ENCODE data around the gene MKNK1. TPM values are rescaled to one million over a fixed set of nuclear protein-coding genes. Genes with fewer than 3 reads are reported as not detected.

MKNK1 gene
- total and polyA plus RNA-seq, 8 donors: 21.2 to 182 (median 36.7) TPM

DNA sequence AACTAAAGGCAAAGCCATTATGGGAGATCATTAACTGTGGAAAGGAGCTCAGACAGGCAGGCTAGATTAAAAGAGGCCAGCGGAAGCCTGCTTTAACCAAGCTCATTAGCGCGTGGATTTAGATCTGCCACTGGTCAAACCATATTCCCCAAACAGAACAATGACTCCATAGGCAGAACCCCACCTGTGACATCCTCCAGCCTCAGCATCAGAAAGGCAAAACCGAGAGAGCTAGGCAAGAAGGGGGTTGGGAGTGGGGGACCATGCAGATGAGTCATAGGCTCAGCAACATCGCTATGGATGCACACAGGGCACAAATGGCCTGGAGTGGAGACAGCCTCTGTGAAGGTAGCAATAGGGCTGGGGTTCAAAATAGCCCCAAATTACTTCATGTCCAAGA is 20.6 kb downstream of the MKNK1 start:
- TF ChIP-seq POLR2AphosphoS5 (IDR thresholded peaks at IDR 0.05) (no peak), POLR2A (IDR thresholded peaks at IDR 0.05) (no peak), EP300 (IDR thresholded peaks at IDR 0.05) (no peak)
- TF ChIP-seq, protein P1, sequence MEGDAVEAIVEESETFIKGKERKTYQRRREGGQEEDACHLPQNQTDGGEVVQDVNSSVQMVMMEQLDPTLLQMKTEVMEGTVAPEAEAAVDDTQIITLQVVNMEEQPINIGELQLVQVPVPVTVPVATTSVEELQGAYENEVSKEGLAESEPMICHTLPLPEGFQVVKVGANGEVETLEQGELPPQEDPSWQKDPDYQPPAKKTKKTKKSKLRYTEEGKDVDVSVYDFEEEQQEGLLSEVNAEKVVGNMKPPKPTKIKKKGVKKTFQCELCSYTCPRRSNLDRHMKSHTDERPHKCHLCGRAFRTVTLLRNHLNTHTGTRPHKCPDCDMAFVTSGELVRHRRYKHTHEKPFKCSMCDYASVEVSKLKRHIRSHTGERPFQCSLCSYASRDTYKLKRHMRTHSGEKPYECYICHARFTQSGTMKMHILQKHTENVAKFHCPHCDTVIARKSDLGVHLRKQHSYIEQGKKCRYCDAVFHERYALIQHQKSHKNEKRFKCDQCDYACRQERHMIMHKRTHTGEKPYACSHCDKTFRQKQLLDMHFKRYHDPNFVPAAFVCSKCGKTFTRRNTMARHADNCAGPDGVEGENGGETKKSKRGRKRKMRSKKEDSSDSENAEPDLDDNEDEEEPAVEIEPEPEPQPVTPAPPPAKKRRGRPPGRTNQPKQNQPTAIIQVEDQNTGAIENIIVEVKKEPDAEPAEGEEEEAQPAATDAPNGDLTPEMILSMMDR (IDR thresholded peaks at IDR 0.05): no peak
- H3K27ac ChIP-seq: peak overlapping the region in 2 of 5 donors; percentile 75 to 79
- no peak overlapping the region for H3K4me3 ChIP-seq
- H3K4me1 ChIP-seq: peaks cover 0 to 20% (median 0%) of the 10 kb centered on the region in 4 donors
- no peaks in the 10 kb centered on the region for H3K9me3 ChIP-seq
- DNase-seq: no peak
- intact Hi-C loops (cut with DNase I; ENCODE audit: low total_unique reads): no loop called here
- peaks cover 40 to 94% (median 88%) of the 10 kb centered on the region in 4 donors for H3K36me3 ChIP-seq
- WGBS, 5 donors: 86 to 91% (median 89%) methylated on average over 5 of the region's 5 CpGs
- H3K27me3 ChIP-seq: no peaks in the 10 kb centered on the region

DNA sequence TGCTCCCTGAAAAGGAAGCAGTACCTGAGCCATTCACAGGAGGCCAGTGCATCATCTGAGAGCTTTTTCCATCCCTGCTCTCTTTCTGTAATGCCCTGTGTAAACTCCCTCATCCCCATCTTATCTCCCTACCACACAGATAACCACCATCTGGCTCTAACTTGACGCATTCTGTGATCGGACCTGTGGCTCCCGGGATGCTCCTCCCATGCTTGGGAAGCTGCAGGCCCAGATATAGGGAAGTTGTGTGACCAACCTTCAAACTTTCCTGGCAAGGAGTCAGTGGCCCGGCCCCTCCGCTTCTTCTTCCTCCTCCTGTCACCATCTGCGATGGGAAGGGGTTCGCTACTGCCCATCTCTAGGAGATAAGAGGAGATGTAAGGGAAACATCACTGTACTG is 21.1 kb downstream of the MKNK1 start:
- DNase-seq: no peak
- intact Hi-C loops (cut with DNase I; ENCODE audit: low total_unique reads): no loop called here

DNA sequence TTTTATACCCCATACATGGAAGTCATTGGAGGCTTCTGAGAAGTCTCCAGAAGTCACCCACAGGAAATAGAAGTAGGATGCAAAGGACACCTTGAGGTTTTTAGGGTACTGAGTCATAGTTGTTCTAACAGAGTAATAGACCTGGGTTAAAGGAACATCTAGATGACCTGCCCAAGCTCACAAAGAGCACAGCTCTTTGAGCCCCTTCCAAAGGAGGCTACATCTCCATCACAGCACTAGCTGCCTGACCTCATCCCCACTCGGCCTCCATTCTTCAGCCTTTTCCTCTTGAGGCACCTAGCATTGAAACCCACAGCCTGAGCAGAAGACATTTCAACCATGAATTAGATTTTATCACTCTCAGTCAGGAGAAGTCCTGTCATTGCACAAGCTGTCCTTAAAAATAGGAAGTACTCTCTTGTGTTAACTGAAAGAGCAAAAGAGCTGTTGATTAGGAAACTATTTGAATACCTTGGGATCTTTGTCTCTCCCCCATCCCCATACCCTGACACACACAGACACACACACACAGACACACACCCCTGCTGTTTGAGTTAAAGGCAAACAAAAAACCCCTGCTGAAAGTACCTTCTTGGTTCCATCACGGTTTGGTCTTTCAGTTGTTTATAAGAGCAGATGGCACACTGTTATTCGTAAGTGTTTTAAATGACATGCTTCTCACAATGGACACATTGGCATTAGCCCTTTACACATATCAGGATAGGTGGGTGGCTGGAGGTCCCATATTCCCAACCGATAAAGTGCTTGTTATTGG is 22.2 kb downstream of the MKNK1 start:
- Histone ChIP-seq H3K9me3 (no peaks in the 10 kb centered on the region), H3K4me1 (peaks cover 0 to 15% (median 0%) of the 10 kb centered on the region in 4 donors), H3K36me3 (peaks cover 54 to 100% (median 96%) of the 10 kb centered on the region in 4 donors), H3K27ac (peak overlapping the region in 2 of 5 donors; percentile 75 to 79), H3K27me3 (no peaks in the 10 kb centered on the region), H3K4me3 (no peak overlapping the region)
- no peak for DNase-seq
- intact Hi-C loops (cut with DNase I; ENCODE audit: low total_unique reads): no loop called here
- WGBS, 5 donors: 78 to 83% (median 81%) methylated on average over 4 of the region's 4 CpGs
- TF ChIP-seq, protein P1 (IDR thresholded peaks at IDR 0.05): no peak

More for the DNA sequence above, 21.1 kb downstream of the MKNK1 start:
- no peak overlapping the region for H3K4me3 ChIP-seq
- H3K27ac ChIP-seq: peak overlapping the region in 2 of 5 donors; percentile 75 to 79
- TF ChIP-seq, protein P1 (IDR thresholded peaks at IDR 0.05): no peak
- TF ChIP-seq POLR2AphosphoS5 (IDR thresholded peaks at IDR 0.05) (no peak), EP300 (IDR thresholded peaks at IDR 0.05) (no peak), POLR2A (IDR thresholded peaks at IDR 0.05) (no peak)
- 74 to 80% (median 77%) methylated on average over 7 of the region's 7 CpGs for WGBS, 5 donors
- H3K27me3 ChIP-seq: no peaks in the 10 kb centered on the region
- peaks cover 44 to 99% (median 93%) of the 10 kb centered on the region in 4 donors for H3K36me3 ChIP-seq
- H3K9me3 ChIP-seq: no peaks in the 10 kb centered on the region
- H3K4me1 ChIP-seq: peaks cover 0 to 20% (median 0%) of the 10 kb centered on the region in 4 donors

DNA sequence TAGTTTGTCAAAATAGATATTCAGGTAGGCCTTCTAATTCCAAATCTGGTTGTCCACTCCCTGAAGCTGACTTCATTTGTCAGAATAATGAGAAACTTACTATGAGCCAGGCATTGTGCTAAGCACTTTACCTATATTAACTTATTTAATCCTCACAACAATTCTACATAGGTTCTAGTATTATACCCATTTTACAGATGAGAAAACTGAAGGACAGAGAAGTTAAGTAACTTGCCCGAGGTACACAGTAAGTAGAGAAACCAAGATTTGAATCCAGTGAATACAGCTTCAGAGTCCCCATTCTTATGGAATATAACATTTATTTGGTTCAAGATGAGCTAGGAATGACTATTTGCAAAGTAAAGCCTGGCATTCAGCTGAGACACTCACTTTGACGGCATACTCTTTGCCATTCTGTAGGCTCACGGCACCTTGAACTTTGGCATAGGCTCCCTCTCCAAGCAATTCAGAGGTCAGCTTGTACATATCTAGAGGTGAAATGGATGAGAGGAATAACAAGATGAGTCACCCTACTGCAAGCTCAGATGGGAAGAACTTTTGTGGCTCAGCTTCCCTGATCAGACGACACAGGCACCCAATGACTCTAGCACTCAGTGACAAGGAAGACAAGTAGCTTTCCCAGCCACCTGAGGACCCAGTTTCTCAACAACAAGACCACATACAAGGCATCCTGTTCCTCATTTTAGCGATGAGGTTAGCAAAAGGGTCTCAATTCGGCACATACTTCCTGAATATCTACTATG is 23.7 kb downstream of the MKNK1 start:
- Histone ChIP-seq H3K27ac (peak overlapping the region in 3 of 5 donors; percentile 41 to 79 (median 75)), H3K4me3 (no peak overlapping the region), H3K27me3 (no peaks in the 10 kb centered on the region), H3K36me3 (peaks cover 66 to 100% (median 96%) of the 10 kb centered on the region in 4 donors), H3K4me1 (peaks cover 0 to 15% (median 0%) of the 10 kb centered on the region in 4 donors), H3K9me3 (no peaks in the 10 kb centered on the region)
- no peak for DNase-seq
- WGBS, 5 donors: 84 to 96% (median 93%) methylated on average over 6 of the region's 6 CpGs
- TF ChIP-seq, protein P1 (IDR thresholded peaks at IDR 0.05): no peak
- no peak for TF ChIP-seq POLR2A (IDR thresholded peaks at IDR 0.05)
- no peak for TF ChIP-seq POLR2AphosphoS5 (IDR thresholded peaks at IDR 0.05)
- TF ChIP-seq EP300 (IDR thresholded peaks at IDR 0.05): no peak
- intact Hi-C loops (cut with DNase I; ENCODE audit: low total_unique reads): no loop called here

Data from stomach (tissue), 9 donors.